LHCN-M2 (cell line): ENCODE results near the gene TMEM259. TPM values are rescaled to one million over a fixed set of nuclear protein-coding genes. Genes with fewer than 3 reads are reported as not detected.

Experiments
- DNase-seq: peaks from one replicate; pipeline ENCODE4 v3.0.0-alpha.2; 2012; ENCODE audit warnings: low read depth
- total RNA-seq: library from RNA; depleted of rRNA; stranded (reverse); fragments of >200 nt; gene quantifications from 2 replicates; pipeline ENCODE4 v1.2.3, GENCODE V29; 2014

TMEM259 gene
- total RNA-seq, 1 experiment from 2014 or later, result 154 TPM

DNA sequence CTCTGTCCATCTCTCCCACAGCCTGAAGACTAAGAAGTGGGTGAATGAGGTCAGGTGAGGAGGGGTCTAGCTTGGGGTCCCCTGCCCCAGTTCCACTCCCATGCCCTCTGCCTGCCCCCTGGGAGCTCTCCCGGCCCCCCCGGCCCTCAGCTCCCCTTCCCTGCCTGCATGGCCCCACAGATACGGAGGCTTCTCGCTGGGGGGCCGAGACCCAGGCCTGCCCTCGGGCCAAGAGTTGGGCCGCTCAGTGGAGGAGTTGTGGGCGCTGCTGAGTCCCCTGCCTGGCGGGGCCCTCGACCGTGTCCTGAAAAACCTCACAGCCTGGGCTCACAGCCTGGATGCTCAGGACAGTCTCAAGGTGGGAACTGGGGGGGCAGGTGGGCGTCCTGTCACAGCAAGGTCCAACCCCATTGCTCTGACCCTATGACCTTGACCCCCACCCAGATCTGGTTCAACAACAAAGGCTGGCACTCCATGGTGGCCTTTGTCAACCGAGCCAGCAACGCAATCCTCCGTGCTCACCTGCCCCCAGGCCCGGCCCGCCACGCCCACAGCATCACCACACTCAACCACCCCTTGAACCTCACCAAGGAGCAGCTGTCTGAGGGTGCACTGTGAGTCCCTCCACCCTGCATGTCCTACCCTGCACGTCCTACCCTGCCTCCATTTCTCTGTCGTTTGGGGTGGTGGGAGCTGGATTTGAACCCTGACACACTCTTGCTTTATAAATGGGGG is 35.1 kb upstream of the TMEM259 start:
- DNase-seq, result no peak

DNA sequence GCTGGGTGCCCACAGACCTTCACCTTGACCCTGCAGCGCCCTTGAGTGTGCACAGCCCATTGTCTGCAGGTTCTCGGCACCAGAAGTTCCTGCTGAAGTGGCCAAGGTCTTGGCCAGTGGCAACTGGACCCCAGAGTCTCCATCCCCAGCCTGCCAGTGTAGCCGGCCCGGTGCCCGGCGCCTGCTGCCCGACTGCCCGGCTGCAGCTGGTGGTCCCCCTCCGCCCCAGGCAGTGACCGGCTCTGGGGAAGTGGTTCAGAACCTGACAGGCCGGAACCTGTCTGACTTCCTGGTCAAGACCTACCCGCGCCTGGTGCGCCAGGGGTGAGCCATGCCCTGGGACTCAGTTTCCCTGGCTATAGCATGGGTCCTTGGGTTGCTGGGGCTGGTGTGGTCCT is 34.1 kb upstream of the TMEM259 start:
- no peak for DNase-seq

- DNase-seq, result no peak
Measured at GRCh38 chr19:1054102-1055027, 33.4 kb upstream of the TMEM259 start.

DNA sequence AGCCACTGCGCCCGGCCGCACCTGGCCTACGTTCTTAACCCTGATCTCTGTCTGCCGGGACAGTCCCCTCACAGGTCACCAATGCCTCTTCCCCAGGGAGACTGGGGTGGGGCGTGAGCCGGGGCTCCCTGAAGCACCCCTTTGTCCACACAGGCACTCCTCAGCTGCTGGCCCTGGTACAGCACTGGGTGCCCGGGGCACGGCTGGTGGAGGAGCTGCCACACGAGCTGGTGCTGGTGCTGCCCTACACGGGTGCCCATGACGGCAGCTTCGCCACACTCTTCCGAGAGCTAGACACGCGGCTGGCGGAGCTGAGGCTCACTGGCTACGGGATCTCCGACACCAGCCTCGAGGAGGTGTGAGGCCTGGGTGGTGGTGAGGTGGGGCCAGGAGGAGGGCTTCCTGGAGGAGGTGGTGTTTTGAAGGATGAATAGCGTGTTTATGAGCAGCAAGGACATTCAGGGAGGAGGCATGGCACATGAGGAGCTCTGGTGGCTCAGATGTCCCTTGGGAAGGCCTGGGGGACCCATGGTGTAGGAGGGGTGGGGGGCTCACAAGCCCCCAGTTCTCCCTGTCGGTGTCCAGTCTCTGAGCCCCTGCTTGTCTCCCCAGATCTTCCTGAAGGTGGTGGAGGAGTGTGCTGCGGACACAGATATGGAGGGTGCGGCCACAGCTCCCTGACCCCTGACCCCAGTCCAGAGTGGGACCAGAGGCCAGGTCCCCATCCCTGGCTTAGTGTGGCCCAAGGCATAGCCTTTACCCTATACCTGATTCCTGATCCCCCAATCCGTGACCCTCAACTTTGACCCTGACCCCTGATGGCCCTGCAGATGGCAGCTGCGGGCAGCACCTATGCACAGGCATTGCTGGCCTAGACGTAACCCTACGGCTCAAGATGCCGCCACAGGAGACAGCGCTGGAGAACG is 32.5 kb upstream of the TMEM259 start:
- DNase-seq, result no peak

DNA sequence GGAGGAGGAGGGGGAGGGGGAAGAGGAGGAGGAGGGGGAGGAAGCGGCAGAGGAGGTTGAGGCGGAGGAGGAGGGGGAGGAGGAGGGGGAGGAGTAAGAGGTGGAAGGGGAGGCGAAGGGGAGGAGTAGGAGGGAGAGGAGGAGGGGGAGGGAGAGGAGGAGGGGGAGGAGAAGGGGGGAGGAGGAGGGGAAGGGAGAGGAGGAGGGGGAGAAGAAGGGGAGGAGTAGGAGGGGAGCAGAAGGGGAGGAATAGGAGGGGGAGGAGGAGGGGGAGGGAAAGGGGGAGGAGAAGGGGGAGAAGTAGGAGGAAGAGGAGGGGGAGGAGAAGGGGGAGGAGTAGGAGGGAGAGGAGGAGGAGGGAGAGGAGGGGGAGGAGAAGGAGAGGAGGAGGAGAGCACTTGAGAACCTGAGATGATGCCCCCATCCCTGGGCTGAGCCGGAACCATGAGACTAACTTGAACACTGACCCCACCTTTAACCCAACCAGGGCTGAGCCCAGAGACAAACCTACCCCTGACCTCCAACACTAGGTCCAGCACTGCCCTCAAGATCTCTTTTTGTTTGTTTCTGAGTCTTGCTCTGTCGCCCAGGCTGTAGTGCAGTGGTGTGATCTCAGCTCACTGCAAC is 31.5 kb upstream of the TMEM259 start:
- DNase-seq, result no peak

DNA sequence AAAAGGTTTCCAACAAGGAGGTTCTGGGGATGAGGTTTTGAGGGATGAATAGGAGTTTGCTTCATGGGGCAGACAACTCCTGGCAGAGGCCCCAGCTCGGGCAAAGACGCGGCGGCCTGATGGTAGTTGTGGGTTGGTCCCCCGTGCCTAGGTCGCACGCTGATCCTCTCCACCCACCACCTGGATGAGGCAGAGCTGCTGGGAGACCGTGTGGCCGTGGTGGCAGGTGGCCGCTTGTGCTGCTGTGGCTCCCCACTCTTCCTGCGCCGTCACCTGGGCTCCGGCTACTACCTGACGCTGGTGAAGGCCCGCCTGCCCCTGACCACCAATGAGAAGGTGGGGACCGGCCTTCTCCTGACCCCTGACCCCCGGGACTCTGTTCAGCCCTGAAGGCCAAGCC is 30.9 kb upstream of the TMEM259 start:
- no peak for DNase-seq

DNA sequence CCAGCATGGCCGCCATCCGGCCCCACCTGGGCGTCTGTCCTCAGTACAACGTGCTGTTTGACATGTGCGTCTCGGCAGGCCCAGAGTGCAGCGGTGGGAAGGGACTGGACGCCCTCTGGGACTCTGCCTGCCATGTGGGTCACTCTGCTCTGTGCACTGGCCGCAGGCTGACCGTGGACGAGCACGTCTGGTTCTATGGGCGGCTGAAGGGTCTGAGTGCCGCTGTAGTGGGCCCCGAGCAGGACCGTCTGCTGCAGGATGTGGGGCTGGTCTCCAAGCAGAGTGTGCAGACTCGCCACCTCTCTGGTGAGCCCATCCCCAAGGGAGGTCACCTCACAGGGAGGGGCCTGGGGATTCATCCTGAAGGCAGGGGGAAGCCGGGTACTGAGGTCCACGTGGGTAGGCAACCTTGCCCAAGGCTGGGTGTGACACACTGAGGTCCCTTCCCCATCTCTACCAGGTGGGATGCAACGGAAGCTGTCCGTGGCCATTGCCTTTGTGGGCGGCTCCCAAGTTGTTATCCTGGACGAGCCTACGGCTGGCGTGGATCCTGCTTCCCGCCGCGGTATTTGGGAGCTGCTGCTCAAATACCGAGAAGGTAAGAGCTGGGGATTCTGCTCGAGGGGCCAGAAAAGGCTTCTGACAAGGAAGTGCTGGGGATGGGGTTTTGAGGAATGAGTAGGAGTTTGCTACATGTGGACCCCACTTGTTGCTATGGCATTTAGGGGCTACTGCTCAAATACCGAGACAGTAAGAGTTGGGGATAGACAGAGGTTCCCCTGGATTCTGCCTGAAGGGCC is 30.3 kb upstream of the TMEM259 start:
- no peak for DNase-seq

DNA sequence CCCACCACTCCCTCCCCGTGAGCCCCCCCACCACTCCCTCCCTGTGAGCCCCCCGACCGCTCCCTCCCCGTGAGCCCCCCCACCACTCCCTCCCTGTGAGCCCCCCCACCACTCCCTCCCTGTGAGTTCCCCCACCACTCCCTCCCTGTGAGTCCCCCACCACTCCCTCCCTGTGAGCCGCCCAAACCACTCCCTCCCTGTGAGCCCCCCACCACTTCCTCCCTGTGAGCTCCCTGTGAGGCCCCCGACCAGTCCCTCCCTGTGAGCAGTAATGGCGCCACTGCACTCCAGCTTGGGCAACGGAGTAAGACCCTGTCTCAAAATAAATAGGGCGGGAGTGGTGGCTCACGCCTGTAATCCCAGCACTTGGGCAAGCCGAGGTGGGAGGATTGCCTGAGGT is 28.9 kb upstream of the TMEM259 start:
- DNase-seq, result no peak

DNA sequence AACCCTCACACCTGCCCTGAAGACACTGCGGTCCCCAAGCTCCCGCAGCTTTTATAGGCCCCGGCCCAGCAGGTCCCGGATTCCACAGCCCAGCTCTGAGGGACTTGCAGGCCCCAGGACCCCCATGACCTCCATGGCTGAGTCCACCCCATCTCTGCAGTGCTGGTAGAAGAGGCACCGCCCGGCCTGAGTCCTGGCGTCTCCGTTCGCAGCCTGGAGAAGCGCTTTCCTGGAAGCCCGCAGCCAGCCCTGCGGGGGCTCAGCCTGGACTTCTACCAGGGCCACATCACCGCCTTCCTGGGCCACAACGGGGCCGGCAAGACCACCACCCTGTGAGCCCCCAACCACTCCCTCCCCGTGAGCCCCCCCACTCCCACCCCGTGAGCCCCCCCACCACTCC is 28.2 kb upstream of the TMEM259 start:
- DNase-seq, result no peak

DNA sequence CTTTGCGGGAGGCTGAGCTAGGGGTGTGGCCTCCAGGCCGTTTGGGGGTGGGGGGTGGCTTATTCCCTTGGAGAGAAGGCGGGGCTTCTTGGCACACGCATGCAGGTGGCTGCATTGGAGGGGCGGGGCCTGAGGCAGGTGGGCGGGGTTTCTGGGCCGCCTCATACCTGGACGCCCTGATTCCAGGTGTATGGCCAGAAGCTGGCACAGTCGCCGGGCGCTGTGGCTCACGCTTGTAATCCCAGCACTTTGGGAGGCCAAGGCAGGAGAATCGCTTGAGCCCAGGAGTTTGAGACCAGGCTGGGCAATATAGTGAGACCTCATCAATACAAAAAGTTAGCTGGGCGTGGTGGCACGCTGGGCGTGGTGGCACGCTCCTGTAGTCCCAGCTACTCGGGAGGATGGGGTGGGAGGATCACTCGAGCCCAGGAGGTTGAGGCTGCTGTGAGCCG is 26.8 kb upstream of the TMEM259 start:
- no peak for DNase-seq

DNA sequence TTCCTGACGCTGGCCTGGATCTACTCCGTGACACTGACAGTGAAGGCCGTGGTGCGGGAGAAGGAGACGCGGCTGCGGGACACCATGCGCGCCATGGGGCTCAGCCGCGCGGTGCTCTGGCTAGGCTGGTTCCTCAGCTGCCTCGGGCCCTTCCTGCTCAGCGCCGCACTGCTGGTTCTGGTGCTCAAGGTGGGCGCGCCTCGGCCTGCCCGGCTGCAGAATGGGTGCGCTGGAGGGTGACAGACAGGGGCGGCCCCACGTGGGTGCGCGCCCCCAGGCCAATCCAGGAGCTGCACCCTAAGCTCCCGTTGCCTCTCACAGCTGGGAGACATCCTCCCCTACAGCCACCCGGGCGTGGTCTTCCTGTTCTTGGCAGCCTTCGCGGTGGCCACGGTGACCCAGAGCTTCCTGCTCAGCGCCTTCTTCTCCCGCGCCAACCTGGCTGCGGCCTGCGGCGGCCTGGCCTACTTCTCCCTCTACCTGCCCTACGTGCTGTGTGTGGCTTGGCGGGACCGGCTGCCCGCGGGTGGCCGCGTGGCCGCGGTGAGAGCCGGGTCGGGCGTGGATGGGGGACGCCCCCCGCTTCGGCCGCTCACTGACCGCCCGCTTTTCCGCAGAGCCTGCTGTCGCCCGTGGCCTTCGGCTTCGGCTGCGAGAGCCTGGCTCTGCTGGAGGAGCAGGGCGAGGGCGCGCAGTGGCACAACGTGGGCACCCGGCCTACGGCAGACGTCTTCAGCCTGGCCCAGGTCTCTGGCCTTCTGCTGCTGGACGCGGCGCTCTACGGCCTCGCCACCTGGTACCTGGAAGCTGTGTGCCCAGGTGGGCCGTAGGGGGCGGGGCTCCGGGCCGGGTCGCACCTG is 26.1 kb upstream of the TMEM259 start:
- DNase-seq, result no peak

DNA sequence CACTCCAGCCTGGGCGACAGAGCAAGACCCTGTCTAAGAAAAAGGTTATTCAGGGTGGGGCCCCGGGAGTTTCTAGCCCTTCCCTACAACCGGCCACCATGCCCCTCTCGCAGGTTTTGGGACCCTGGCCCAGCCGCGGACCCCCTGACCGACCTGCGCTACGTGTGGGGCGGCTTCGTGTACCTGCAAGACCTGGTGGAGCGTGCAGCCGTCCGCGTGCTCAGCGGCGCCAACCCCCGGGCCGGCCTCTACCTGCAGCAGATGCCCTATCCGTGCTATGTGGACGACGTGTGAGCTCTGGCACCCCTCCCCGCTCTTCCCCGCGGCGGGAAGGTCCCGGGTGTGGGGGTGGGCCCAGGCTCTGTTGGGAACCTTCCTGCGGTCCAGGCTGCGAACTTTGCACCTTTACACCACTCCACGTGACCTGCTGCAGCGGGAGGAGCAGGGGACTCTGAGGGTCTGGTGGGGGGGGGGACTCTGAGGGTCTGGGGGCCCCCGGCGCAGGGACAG is 25.2 kb upstream of the TMEM259 start:
- no peak for DNase-seq

- no peak for DNase-seq
Measured at GRCh38 chr19:1045247-1045603, 24.3 kb upstream of the TMEM259 start.

- DNase-seq, result no peak
Measured at GRCh38 chr19:1042689-1043511, 22.0 kb upstream of the TMEM259 start.

- DNase-seq, result peak; percentile 89
Measured at GRCh38 chr19:1041835-1042685, 21.1 kb upstream of the TMEM259 start.

GRCh38 chr19:1041272-1041834 is 20.4 kb upstream of the TMEM259 start:
- DNase-seq, result no peak
